ENCODE data around the gene ZNF600. TPM values are rescaled to one million over a fixed set of nuclear protein-coding genes. Genes with fewer than 3 reads are reported as not detected.

Gene ZNF600
- total RNA-seq = 2.3 and 4.4 TPM in 2 replicates

GRCh38 chr19:52786464-52787354, at the start of gene ZNF600:
Gene ZNF600, minus strand, starts transcription at chr19:52786791. Its CDS starts 7,903 bp downstream, at chr19:52778888.

GRCh38 chr19:52821204-52821960, 34.8 kb upstream of the ZNF600 start, which contains the start of gene ZNF28:
Gene ZNF28, minus strand, starts transcription at chr19:52821633. Its CDS starts 3,675 bp downstream, at chr19:52817958.

DNA sequence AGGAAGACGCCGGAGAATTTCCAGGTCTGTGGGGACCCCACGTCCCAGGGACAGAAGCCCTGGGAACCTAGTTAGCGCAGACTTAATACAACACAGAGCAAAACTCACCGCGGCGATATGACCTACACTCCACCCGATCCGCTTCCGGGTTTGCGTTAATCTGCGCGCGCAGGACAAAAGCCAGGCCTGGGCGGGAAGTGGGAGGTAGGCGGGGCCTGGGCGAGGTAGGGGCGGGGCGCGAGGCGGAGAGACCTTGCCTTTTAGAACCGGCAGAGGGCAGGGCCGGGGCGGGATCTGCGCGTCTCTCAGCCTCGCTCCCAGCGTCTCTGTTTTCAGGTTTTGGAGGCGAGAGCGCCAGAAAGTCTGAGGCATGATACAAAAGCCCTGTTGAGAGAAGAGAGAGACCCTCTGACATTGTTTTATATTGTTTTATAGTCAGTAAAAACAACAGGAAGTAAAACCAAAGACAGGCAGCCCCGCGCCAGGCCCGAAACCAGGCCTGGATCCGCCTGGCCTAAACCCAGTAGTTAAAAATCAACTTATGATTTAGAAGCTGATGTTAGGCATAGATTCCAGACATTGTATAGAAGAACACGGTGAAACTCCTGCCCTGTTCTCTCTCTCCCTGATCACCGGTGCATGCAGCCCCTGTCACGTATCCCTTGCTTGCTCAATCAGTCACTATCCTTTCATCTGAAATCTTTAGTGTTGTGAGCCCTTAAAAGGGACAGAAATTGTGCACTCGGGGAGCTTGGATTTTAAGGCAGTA, 51.5 kb downstream of the ZNF600 start, which contains the start of gene ZNF611:
Gene ZNF611 (minus strand): TSS at position 152 of the 769 bp plus-strand sequence. CDS start 19,150 bp downstream, outside the sequence.

Other genes with a start within 250 kb of the ZNF600 start
- 10.9 and 14.9 TPM in 2 replicates for gene ZNF701, start 216.5 kb downstream of the ZNF600 start, total RNA-seq
- gene ZNF83, start 148.4 kb downstream of the ZNF600 start, total RNA-seq = 45.5 and 70.5 TPM in 2 replicates
- gene ZNF611, start 51.7 kb downstream of the ZNF600 start, total RNA-seq = 7.1 and 8.8 TPM in 2 replicates
- 14.3 and 19.9 TPM in 2 replicates for gene ZNF28, start 34.8 kb upstream of the ZNF600 start, total RNA-seq
- gene ZNF468, start 70.8 kb upstream of the ZNF600 start, total RNA-seq = 27.4 and 30.2 TPM in 2 replicates
- gene ZNF320, start 110.8 kb upstream of the ZNF600 start, total RNA-seq = 6.8 and 14.0 TPM in 2 replicates
- 5.2 and 7.3 TPM in 2 replicates for gene ZNF888, start 136.6 kb upstream of the ZNF600 start, total RNA-seq
- 11.0 and 16.4 TPM in 2 replicates for gene ZNF816, start 176.1 kb upstream of the ZNF600 start, total RNA-seq
- gene ERVV-1, start 227.1 kb upstream of the ZNF600 start, total RNA-seq = not detected in 2 replicates